ENCODE data around the gene CD6.

Gene CD6

DNA sequence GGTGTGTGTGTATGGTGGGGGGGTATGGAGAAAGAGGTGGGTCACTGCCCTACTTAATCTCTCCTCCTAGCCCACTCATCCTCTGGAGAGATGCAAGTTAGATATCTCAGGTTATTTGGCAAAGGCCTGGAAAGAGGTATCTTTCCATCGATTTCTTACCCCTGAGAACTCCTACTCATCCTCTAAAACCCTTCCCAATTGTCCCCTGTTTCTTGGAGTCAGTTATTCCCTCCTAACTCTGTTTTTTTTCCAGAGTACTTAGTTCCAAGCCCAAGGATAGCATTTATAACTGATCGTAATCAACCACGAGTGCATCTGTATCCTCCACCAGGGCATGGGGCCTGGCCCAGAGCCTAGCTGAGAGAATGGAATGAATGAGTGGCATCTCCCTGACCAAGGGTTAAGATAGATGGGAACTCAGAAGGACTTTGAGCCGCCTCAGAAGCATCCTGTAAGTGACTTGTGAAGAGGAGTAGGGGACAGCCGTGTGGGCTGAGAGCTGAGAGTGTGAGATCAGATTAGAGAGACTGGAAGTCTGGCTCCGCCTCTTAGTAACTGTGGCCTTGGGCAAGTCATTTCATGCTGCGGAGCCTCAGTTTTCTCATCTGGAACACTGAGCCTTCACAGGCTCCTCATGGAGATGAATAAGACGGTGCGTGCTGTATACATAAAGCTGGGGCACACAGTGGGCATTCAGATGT is 16.2 kb downstream of the CD6 start:
- no peak for FAIRE-seq

DNA sequence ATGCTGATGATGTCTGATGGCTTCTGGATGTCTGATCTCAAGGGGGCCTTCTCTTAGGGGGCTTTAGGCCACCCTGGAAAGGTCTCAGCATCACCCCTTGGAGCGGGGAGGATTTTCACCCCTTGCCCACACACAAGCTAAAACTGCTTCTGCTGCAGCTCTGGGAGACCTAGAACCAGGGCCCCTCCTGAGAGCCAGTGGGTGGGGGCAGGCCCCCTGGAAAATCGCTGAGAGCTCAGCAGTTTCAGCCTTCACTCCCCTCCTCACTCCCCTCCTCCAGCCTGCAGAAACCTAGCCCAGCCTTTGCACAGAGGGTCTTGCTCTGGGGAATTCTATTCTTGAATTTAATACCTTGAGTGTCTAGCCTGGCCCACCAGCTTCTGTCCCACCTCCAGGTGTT is 17.2 kb downstream of the CD6 start:
- no peak for FAIRE-seq

DNA sequence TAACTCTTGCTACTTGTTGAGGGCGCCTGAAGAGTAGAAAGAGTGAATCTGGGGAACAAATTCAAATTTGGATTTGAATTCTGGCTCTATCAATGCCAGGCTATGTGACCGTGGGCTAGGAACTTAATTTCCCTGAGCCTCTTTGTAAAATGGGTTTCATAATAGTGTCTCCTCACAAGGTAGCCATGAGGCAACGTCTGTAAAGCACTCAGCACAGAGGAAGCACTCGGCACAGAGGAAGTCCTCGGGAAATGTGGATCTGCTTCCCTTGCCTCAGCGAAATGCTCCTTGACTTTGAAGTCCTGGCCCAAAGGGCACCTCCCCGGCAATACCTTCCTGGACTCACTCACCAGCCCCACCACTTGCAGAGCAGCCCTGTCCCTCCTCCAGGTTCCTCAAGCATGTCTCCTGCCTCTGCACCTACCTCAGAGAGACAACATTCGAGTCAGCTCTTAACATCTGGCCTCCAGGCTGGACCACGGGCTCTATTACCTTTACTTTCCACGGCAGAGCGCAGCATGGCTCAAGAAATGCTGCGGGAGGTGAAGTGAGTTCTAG is 17.7 kb downstream of the CD6 start:
- FAIRE-seq, result no peak

DNA sequence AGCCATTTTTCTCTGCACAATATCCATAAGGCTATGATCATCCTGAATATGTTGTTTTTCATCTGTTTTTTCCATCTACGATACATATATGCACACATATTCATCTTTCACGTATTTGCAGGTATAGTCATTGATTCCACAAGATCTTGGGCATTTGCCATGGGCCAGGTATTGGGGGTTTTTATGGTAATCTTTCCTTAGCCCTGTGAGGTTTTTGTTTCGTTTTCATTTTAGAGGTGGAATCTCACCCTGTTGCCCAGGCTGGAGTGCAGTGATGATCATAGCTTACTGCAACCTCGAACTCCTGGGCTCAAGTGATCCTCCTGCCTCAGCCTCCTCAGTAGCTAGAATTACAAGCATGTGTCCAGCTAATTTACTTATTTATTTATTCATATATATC is 20.0 kb downstream of the CD6 start:
- FAIRE-seq, result no peak

DNA sequence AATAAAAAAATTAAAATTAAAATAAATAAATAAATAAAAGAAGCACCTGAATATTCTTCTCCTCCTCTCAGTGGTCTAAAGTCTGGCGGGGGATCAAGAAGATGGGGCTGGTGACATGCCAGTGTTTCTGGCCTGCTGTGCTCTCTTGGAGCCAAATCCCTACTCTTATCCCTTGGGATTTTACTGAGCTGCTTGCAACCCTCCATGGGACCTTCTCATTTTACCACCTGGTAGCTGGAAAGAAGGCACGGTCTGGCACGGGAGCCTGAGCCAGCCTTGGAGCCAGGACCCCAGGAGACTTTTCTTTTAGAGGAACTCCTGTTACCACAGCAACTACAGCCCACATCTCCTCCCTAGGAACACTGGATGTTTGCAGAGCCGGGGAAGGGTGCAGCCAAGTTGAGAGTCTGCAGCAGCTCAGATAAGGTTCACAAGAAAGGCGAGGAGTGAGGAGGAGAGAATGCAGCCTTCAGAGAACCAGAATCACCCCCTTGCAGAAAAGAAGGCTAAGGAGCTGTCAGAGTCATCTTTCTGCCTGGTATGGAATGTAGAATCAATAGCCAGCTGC is 21.4 kb downstream of the CD6 start:
- no peak for FAIRE-seq

DNA sequence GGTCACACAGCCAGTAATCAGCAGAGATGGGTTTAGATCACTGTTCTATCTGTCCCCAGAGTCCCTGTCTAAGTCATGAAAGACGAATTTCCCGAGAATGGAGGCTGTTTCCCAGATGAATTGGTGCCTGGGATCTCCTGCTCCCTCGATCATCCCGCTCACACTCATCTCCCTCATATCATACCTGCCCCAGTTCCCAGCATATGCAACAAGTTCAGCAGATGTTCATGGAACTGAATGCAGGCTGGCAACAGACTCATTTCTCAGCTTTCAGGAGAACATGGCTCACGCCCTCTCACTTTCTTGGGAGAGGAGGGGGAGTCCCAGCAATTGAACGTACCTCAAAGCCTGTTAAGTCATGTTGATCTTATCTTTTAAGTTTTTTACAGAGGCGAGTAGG is 22.1 kb downstream of the CD6 start:
- FAIRE-seq, result no peak

DNA sequence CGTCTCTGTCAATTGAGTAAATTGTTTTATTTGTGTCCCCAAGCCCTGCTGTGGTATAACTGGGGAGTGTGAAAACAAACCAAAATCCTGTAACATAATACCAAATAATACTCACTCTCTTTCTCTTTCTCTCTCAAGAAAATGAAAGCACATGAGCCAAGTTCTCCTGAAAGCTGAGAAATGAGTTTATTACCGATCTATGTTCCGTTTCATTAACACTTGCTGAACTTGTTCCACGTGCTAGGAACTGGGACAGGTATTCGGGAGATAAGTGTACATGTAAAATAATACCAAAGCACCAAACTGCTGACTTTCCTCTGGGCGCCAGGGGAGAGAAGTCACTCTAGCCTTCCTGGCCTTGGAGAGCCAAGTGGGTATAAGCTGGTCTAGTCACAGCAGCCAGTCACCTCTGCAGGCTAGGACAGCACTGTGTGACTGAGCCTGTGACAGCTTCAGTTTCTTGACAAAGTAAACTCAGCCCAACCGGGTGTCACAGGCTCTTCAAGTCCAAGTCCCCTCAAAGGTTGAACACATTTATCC is 23.1 kb downstream of the CD6 start:
- no peak for FAIRE-seq

DNA sequence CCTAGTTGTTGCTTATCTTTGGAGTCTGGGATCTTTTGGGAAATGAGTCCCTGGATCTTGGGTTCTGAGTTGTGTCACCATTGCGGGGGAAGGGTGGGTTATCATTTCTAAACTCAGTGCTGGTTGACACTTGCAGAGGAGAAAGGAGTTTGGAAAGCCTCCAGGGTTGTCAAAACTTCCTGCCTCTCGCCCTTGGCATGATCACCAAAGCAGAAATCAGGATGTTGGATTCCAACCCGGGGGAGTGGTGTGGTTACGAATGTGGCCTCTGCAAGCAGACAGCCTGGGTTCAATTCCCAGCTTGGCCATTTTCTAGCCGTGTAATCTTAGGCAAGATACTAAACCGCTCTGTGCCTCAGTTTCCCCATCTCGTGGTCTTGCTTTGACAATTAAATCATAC is 24.3 kb downstream of the CD6 start:
- no peak for FAIRE-seq

DNA sequence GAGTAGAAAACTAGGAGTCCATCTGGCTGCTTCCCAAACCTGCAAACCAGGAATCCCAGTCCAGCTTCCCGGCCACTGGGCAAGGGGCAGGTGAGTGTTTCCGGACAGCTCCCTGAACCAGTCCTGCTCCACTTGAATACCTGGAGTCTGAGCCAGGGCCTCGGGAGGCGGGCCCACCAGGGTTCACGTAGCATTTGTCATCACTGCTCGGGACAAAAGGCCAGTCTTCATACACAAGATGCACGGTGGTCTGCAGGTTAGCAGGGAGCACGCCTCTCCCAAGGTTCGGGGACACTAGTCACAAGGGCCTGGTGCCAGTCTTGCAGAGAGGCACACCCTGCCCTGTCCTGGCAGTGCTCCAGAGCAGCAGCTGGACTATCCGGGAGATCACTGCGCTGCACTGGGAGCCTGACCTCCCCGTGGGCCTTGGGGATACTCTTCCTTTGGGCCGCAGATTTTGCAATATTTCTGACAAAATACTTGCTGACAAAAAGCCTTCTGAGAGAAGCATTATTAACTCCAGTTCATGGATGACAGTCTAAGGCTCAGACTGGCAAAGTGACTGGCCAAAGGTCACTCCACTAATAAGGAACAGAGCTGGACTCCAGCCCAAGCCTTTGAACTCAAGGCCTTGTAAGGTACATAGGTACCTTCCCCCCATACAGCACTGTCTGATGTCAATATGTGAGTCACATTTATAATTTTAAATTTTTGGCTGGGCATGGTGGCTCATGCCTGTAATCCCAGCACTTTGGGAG is 25.1 kb downstream of the CD6 start:
- no peak for FAIRE-seq

DNA sequence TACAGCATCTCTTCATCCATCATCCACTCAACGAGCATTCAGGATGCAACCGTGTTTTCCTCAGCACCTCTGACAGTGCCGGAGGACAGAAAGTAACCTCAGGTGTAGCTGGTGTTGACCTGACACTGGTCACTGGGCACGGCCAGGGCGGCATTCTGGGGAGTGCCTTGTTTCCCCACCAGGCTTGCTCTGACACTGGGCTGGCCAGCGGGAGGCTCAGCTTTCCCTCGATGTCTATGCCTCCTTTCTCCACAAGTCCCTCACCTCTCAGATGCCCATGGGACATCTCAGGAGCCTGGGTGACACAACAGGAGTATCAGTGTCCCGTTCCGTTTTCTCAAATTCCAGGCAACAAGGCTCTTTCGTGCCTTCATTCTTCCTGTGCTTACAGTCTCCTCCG is 28.9 kb downstream of the CD6 start:
- no peak for FAIRE-seq

DNA sequence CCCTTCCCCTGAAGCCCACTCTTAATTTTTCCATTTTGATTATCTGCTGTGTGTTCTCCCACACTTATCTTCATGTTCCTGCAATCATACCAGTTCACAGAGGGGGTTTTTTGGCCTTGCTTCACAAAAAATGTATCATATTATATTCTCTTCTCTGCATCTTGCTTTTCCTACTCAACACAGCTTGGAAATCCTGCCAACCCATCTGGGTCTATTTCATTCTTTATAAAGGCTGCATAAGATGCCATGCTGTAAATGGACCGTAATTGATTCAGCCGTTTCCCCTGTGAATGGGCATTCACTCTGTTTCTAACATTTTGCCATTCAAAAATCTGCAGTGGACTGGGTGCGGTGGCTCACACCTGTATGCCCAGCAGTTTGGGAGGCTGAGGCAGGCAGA is 30.5 kb downstream of the CD6 start:
- FAIRE-seq, result no peak

DNA sequence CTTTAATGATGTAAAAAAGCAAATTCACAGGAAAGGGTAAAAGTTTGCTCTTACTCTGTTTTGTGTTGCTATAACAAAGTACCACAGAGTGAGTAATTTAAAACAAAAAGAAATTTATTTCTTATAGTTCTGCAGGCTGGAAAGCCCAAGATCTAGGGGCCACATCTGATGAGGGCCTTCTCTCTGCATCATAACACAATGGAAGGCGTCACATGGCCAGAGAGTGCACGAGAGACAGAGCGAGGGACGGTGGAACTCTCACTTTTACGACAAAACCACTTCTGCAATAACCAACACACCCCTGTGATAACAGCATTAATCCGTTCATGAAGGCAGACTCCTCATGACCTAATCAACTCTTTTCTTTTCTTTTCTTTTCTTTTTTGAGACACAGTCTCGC is 31.1 kb downstream of the CD6 start:
- no peak for FAIRE-seq

DNA sequence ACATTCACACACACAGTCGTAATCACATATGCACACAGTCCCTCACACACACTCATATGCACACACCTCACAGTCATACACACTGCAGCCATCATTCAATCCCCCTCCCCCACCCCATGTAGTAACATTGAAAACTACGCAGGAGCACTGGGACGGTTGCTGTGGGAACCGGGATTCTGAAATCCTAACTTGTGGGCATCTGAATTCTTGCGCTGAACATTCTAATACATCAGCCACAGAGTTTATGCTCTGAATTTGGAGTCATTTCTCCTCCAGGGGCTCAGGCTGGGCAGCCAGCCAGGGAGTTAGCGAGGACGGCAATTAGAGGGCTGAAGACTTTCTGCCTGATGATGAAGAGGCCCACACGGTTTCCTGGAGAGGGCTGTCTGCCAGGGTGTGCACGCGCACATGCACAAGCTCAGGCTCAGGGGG is 32.7 kb downstream of the CD6 start:
- FAIRE-seq, result no peak

DNA sequence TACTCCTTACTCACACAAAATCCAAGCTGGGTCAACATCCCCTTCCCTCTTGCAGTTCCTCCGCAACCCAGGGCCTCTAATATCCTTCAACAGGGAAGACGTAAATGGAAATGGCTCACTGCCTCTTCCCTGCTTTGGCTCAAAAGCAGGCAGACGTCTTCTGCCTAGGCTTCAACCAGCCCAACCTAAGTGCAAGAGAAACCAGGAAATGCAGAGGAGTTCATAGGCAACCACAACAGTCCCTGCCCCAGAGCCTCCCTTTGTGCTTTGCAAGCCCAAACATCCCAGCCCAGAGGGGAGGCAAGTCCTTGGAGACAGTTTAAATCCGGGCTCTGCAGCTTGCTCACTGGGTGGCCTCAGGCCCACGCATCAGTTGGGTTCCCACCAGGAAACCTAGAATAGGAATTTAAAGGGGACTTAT is 33.3 kb downstream of the CD6 start:
- no peak for FAIRE-seq

DNA sequence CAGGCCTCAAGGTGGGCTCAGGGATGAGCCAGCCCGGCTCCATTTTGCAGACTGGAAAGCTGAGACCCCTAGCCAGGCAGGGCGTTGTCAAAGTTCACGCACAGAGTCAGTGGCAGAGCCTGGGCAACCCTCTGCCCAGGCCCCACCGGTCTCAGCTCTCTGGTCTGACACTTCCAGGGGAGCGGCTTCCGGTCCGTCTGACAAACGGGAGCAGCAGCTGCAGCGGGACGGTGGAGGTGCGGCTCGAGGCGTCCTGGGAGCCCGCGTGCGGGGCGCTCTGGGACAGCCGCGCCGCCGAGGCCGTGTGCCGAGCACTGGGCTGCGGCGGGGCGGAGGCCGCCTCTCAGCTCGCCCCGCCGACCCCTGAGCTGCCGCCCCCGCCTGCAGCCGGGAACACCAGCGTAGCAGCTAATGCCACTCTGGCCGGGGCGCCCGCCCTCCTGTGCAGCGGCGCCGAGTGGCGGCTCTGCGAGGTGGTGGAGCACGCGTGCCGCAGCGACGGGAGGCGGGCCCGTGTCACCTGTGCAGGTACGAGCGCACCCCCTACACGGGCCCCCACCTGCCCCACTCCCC is 36.0 kb downstream of the CD6 start:
- FAIRE-seq, result no peak

DNA sequence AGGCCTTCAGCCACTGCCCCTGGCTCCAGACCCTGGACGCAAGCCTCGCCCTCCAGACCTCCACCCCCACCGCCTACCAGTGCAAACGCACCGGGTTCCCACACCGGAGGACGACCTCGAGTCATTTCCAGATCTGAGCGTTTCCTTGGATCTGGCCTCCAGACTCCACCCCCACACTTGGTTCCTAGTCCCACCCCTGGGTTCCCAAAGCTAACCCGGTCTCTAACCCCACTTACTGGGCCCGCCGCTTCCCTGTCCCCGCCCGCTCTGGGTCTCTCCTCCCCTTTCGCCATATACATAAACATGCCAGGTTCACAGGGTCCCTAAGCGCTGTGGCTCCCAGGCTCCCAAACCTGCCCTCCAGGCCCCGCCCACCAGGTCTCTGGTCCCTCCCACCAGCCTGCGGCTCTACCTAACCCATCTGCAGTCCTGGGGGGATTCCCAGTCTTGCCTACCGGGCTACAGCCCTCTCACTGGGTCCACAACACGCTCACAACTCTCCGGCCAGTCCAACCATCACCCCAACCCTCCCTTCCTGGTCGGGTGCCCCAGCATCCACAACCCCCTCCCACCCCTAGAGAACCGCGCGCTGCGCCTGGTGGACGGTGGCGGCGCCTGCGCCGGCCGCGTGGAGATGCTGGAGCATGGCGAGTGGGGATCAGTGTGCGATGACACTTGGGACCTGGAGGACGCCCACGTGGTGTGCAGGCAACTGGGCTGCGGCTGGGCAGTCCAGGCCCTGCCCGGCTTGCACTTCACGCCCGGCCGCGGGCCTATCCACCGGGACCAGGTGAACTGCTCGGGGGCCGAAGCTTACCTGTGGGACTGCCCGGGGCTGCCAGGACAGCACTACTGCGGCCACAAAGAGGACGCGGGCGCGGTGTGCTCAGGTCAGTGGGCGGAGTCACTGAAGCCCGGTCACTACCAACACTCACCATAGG is 36.7 kb downstream of the CD6 start:
- no peak for FAIRE-seq

DNA sequence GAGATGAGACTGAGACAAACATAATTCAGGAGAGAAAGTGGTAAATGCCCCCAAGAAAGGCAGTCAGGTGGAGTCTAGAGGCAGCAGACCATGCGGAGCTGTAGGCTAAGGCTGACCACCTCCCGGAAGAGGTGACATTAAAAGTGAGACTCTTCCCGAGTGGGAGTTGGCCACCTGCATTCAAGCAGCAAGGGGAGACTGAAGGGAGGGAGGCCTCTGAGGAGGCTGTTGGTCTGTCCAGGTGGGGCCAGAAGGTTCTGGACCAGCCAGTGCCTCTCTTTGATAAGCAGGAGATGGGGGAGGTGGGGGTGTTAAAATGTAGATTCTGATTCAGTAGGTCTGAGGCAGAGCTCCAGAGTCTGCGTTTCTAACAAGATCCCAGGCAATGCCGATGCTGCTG is 37.5 kb downstream of the CD6 start:
- no peak for FAIRE-seq

DNA sequence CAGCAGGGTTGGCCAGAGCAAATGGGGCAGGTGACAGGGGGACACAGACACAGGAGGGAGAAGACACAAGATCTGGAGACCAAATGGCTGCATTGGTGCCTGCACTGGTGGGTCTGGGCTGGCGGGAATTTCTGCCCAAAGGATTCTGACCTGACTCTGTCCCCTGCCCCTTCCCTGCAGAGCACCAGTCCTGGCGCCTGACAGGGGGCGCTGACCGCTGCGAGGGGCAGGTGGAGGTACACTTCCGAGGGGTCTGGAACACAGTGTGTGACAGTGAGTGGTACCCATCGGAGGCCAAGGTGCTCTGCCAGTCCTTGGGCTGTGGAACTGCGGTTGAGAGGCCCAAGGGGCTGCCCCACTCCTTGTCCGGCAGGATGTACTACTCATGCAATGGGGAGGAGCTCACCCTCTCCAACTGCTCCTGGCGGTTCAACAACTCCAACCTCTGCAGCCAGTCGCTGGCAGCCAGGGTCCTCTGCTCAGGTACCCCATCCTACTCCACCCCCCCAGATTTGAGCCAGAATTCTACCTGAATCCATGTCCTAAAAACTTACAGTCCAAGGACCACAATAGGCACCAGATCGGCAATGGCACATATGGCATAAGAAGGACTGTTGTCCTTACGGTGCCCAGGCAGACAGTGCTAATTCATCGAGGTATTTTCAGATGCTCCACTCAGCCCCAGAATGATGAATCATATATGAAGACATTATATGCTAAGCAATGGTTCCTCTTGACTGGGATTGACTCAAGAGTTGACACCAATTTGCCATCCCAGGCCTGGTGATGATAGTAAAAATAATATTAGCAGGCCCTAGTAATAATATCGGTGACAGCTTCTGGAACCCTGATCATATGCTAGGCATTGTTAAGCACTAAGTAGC is 38.2 kb downstream of the CD6 start:
- no peak for FAIRE-seq

DNA sequence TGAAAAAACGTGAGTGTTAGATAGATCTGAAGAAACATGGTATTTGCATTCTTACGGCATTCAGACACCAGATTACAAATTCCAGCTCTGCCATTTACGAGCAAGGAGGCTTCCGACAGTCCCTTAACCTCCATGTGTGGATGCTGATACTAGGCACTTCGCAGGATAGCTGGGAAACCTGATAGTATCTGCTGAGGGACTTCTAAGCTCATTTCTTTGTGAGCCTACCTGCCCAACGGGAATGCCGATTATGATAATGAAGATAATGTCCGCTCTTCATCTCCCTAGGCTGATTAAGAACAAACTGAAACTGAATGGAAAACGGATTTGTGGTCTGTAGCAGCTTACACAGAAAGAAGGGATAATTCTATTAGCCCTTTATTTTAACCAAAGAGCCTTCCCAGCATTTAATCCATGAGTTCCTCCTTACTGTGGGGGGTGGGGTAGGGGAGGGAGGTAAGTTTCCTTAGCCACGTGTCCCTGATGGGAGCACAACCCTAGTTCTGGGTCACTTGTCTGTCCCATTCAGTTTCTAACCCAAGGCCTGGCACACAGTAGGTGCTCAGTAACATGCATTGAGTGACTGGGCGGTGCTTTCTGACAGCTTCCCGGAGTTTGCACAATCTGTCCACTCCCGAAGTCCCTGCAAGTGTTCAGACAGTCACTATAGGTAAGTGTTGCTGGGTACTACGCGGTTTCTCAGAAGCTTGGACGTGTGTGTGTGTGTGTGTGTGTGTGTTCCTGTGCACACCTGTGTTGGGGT is 39.2 kb downstream of the CD6 start:
- FAIRE-seq, result no peak

DNA sequence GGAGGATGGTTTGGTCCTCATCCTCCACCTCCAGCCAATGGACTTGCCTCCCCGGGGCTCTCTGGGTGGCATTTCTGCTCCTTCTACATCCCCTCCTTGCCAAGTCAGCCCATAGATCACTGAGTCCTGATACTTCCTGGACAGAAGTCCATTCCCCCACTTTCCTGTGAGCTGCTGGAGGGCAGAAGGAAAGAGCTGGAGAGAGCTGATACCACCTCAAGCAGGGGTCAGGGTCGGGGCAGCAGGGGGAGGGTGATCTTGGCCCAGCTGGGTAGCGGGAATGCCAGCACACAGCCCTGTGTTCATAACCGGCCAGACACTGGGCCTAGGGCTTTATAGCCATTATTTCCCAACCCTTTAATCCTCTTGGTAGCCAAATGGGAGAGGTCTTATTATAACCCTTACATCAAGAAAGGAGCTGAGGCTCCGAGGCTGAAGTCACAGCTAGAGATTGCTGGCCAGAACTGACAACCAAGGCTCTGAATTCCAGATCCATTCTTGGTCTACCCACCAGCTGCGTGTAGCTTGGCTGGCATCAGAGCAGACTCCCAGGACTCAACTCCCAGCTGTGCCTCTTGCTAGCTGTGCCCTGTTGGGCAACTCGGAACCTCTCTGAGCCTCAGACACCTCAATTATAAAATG is 39.9 kb downstream of the CD6 start:
- FAIRE-seq, result no peak

Measured in TTC549 (cell line).